Measurements from ENCODE around the gene LPIN1.

Gene LPIN1

GRCh38 chr2:11778923-11779757 lies 32.7 kb downstream of the LPIN1 start:
- TF ChIP-seq CTCF (IDR thresholded peaks at IDR 0.05; ENCODE audit: extremely low read depth, insufficient read depth, missing control alignments), result peak; percentile 91
- in situ Hi-C loops (cut with MboI; ENCODE audit: low pct_unique_long_range_greater_than_20kb, low sequenced_read_pairs, unreplicated experiment), result no loop called here
- peak; percentile 86 for DNase-seq (ENCODE audit: low spot score)

GRCh38 chr2:11781602-11782001 lies 35.2 kb downstream of the LPIN1 start:
- no peak for DNase-seq (ENCODE audit: low spot score)
- TF ChIP-seq CTCF (IDR thresholded peaks at IDR 0.05; ENCODE audit: extremely low read depth, insufficient read depth, missing control alignments), result no peak
- in situ Hi-C loops (cut with MboI; ENCODE audit: low pct_unique_long_range_greater_than_20kb, low sequenced_read_pairs, unreplicated experiment), result loop anchor here (10.0 kb wide), 1 partner anchor 97 kb away; no protein-coding TSS in a partner anchor

- no peak for DNase-seq (ENCODE audit: low spot score)
- in situ Hi-C loops (cut with MboI; ENCODE audit: low pct_unique_long_range_greater_than_20kb, low sequenced_read_pairs, unreplicated experiment), result loop anchor here (10.0 kb wide), 1 partner anchor 99 kb away; no protein-coding TSS in a partner anchor
- TF ChIP-seq CTCF (IDR thresholded peaks at IDR 0.05; ENCODE audit: extremely low read depth, insufficient read depth, missing control alignments), result no peak
Measured at GRCh38 chr2:11784280-11784679, 37.8 kb downstream of the LPIN1 start.

- peak; percentile 68 for DNase-seq (ENCODE audit: low spot score)
- in situ Hi-C loops (cut with MboI; ENCODE audit: low pct_unique_long_range_greater_than_20kb, low sequenced_read_pairs, unreplicated experiment), result loop anchor here (10.0 kb wide), 1 partner anchor 100 kb away; no protein-coding TSS in a partner anchor
Measured at GRCh38 chr2:11784747-11785610, 38.5 kb downstream of the LPIN1 start.

GRCh38 chr2:11785611-11785940 lies 39.1 kb downstream of the LPIN1 start:
- in situ Hi-C loops (cut with MboI; ENCODE audit: low pct_unique_long_range_greater_than_20kb, low sequenced_read_pairs, unreplicated experiment), result loop anchor here (10.0 kb wide), 1 partner anchor 101 kb away; no protein-coding TSS in a partner anchor
- no peak for TF ChIP-seq CTCF (IDR thresholded peaks at IDR 0.05; ENCODE audit: extremely low read depth, insufficient read depth, missing control alignments)
- DNase-seq (ENCODE audit: low spot score), result no peak

More at GRCh38 chr2:11784747-11785610, 38.5 kb downstream of the LPIN1 start:
- peak; percentile 77 for TF ChIP-seq CTCF (IDR thresholded peaks at IDR 0.05; ENCODE audit: extremely low read depth, insufficient read depth, missing control alignments)

GRCh38 chr2:11786191-11786590 lies 39.8 kb downstream of the LPIN1 start:
- DNase-seq (ENCODE audit: low spot score), result no peak
- in situ Hi-C loops (cut with MboI; ENCODE audit: low pct_unique_long_range_greater_than_20kb, low sequenced_read_pairs, unreplicated experiment), result loop anchor here (10.0 kb wide), 1 partner anchor 101 kb away; no protein-coding TSS in a partner anchor
- no peak for TF ChIP-seq CTCF (IDR thresholded peaks at IDR 0.05; ENCODE audit: extremely low read depth, insufficient read depth, missing control alignments)
